ENCODE results near the gene DSCAM. TPM values are rescaled to one million over a fixed set of nuclear protein-coding genes. Genes with fewer than 3 reads are reported as not detected.

The DSCAM gene
- total RNA-seq, 1 donor from 2014 or later = 0.21 TPM

- peaks cover 6% of the 10 kb centered on the region for H3K27me3 Mint-ChIP-seq (ENCODE audit: unreplicated experiment)
- no peak for DNase-seq (ENCODE audit: low spot score)
- peaks cover 7% of the 10 kb centered on the region for H3K36me3 Mint-ChIP-seq (ENCODE audit: low read depth, unreplicated experiment)
Observed at GRCh38 chr21:40620386-40621145, 226.4 kb downstream of the DSCAM start.

GRCh38 chr21:40618191-40618973, 228.6 kb downstream of the DSCAM start:
- H3K27ac Mint-ChIP-seq (ENCODE audit: unreplicated experiment) = no peak overlapping the region
- H3K9me3 Mint-ChIP-seq (ENCODE audit: unreplicated experiment) = peaks cover 21% of the 10 kb centered on the region
- H3K4me3 Mint-ChIP-seq (ENCODE audit: unreplicated experiment) = no peak overlapping the region
- H3K27me3 Mint-ChIP-seq (ENCODE audit: unreplicated experiment) = peaks cover 6% of the 10 kb centered on the region
- peaks cover 7% of the 10 kb centered on the region for H3K36me3 Mint-ChIP-seq (ENCODE audit: low read depth, unreplicated experiment)
- TF ChIP-seq CTCF (IDR thresholded peaks at IDR 0.05; ENCODE audit: unreplicated experiment) = no peak
- no peak for DNase-seq (ENCODE audit: low spot score)
- no peaks in the 10 kb centered on the region for H3K4me1 Mint-ChIP-seq (ENCODE audit: unreplicated experiment)

More at GRCh38 chr21:40620386-40621145, 226.4 kb downstream of the DSCAM start:
- peaks cover 27% of the 10 kb centered on the region for H3K9me3 Mint-ChIP-seq (ENCODE audit: unreplicated experiment)
- H3K4me1 Mint-ChIP-seq (ENCODE audit: unreplicated experiment) = no peaks in the 10 kb centered on the region
- no peak overlapping the region for H3K4me3 Mint-ChIP-seq (ENCODE audit: unreplicated experiment)
- no peak for TF ChIP-seq CTCF (IDR thresholded peaks at IDR 0.05; ENCODE audit: unreplicated experiment)
- H3K27ac Mint-ChIP-seq (ENCODE audit: unreplicated experiment) = no peak overlapping the region

- Mint-ChIP-seq H3K27ac (ENCODE audit: unreplicated experiment) (no peak overlapping the region), H3K36me3 (ENCODE audit: low read depth, unreplicated experiment) (peaks cover 7% of the 10 kb centered on the region), H3K27me3 (ENCODE audit: unreplicated experiment) (peaks cover 6% of the 10 kb centered on the region), H3K4me1 (ENCODE audit: unreplicated experiment) (no peaks in the 10 kb centered on the region), H3K9me3 (ENCODE audit: unreplicated experiment) (peaks cover 24% of the 10 kb centered on the region), H3K4me3 (ENCODE audit: unreplicated experiment) (no peak overlapping the region)
- no peak for DNase-seq (ENCODE audit: low spot score)
- TF ChIP-seq CTCF (IDR thresholded peaks at IDR 0.05; ENCODE audit: unreplicated experiment) = no peak
Observed at GRCh38 chr21:40616377-40616704, 230.6 kb downstream of the DSCAM start.

- Mint-ChIP-seq H3K36me3 (ENCODE audit: low read depth, unreplicated experiment) (peaks cover 7% of the 10 kb centered on the region), H3K4me3 (ENCODE audit: unreplicated experiment) (no peak overlapping the region), H3K27me3 (ENCODE audit: unreplicated experiment) (peaks cover 6% of the 10 kb centered on the region), H3K9me3 (ENCODE audit: unreplicated experiment) (peaks cover 21% of the 10 kb centered on the region), H3K27ac (ENCODE audit: unreplicated experiment) (no peak overlapping the region), H3K4me1 (ENCODE audit: unreplicated experiment) (no peaks in the 10 kb centered on the region)
- no peak for TF ChIP-seq CTCF (IDR thresholded peaks at IDR 0.05; ENCODE audit: unreplicated experiment)
- no peak for DNase-seq (ENCODE audit: low spot score)
Observed at GRCh38 chr21:40615505-40616376, 231.2 kb downstream of the DSCAM start.

Data from endothelial cell (in vitro differentiated cells).